Sigmoid colon (tissue), 4 donors: Measurements from ENCODE around the gene CCDC188.

Experiments used
- CTCF ChIP-seq, 4 experiments: fragments of 450-650 bp in 3 of 4; fragments of 200-600 bp in 1 of 4; IDR thresholded peaks; one replicate each; pipeline ENCODE4 v1.5.1; 2016 to 2019; ENCODE audit warnings: antibody characterized with exemption in 4 of 4, mild to moderate bottlenecking in 3 of 4, moderate library complexity in 2 of 4
- POLR2A ChIP-seq, 2 donors: fragments of 450-650 bp; IDR thresholded peaks; one replicate each; pipeline ENCODE4 v1.6.1; 2016; ENCODE audit warnings: antibody characterized with exemption in 2 of 2, mild to moderate bottlenecking in 2 of 2, moderate library complexity in 2 of 2
- POLR2AphosphoS5 ChIP-seq, 4 donors: sonication (generic); formaldehyde crosslinking; IDR thresholded peaks; one replicate each; pipeline ENCODE4 v1.6.1; 2017; ENCODE audit warnings: antibody characterized with exemption in 4 of 4

DNA sequence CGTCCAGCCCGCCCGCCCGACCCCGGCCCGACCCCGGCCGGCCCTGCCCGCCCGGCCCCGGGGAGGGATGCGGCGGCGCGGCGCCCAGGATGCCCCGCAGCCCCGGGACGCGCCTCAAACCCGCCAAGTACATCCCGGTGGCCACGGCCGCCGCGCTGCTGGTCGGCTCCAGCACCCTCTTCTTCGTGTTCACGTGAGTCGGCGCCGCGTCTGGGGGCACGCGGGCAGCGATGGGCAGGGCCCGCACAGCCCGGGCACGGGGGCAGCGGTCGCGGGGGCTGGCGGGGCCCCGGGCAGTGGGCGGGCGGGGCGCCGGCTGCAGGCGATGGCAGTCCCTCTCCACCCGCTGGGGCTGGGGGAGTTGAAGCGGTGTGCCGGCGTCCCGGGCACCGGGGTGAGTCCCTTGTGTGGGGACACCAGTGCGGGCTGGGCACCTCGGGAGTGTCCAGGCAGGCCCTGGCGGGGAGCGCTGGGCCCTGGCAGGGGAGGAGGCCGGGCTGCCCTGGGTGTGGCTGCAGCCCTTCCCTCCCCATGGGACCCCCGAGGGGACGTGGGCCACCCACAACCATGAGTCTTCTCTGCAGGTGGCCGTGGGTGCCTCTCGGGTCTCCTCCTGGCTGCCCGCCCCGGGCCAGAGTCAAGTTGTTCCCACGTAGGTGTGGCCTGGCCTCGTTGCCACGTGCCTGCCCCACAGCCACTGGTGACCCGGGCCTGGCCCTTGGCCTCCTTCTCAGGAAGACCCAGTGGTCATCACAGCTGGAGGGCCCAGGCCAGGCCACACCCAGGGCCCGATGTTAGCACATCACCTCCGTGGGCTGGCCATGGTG, 18.8 kb downstream of the CCDC188 start:
- TF ChIP-seq CTCF (IDR thresholded peaks at IDR 0.05) (no peak), POLR2AphosphoS5 (IDR thresholded peaks at IDR 0.05) (no peak), POLR2A (IDR thresholded peaks at IDR 0.05) (no peak)
